K562 (cell line): ENCODE data around the gene WASL. TPM values are rescaled to one million over a fixed set of nuclear protein-coding genes. Genes with fewer than 3 reads are reported as not detected.

ENCODE experiments used
- BACH1 ChIP-seq: fragments of 200-800 bp; sonication (Bioruptor generic); IDR thresholded peaks from 2 replicates; pipeline ENCODE4 v1.6.1; 2016; ENCODE audit warnings: missing genetic modification characterization, missing compliant biosample characterization
- FOXA3 ChIP-seq, 2 experiments: fragments of 450-650 bp in 1 of 2; sonication (generic) in 1 of 2; formaldehyde crosslinking; IDR thresholded peaks in 1 of 2; conservative IDR thresholded peaks in 1 of 2; 2 replicates each; pipeline versions ENCODE4 v1.4.0 to v1.8.0; 2020 to 2022; ENCODE audit warnings: mild to moderate bottlenecking in 2 of 2, missing genetic modification reagents in 1 of 2
- HMG20B ChIP-seq: fragments of 250-450 bp; sonication (Bioruptor Pico); IDR thresholded peaks from 2 replicates; pipeline ENCODE4 v1.5.0; 2021; ENCODE audit warnings: mild to moderate bottlenecking
- KAT2B ChIP-seq: IDR thresholded peaks from one replicate; pipeline ENCODE4 v1.6.1; 2012; ENCODE audit warnings: low read depth, mild to moderate bottlenecking, control low read depth, inconsistent platforms, low read length, moderate library complexity
- MGA ChIP-seq: fragments of 450-650 bp; IDR thresholded peaks from 2 replicates; pipeline ENCODE4 v1.6.1; 2016; ENCODE audit warnings: mild to moderate bottlenecking, moderate library complexity
- NCOA1 ChIP-seq: fragments of 450-650 bp; IDR thresholded peaks from 2 replicates; pipeline ENCODE4 v1.6.1; 2016; ENCODE audit warnings: low read depth
- POLR2B ChIP-seq: fragments of 450-650 bp; IDR thresholded peaks from 2 replicates; pipeline ENCODE4 v1.6.1; 2018; ENCODE audit warnings: low read depth; ENCODE audit not compliant: partially characterized antibody
- TFAP4 ChIP-seq: sonication (generic); formaldehyde crosslinking; IDR thresholded peaks from 2 replicates; pipeline ENCODE4 v1.8.0; 2022; ENCODE audit warnings: missing genetic modification reagents, mild to moderate bottlenecking, moderate library complexity, borderline replicate concordance
- TRIM28 ChIP-seq: fragments of 450-650 bp; IDR thresholded peaks from 2 replicates; pipeline ENCODE4 v1.6.1; 2017
- VEZF1 ChIP-seq: fragments of 200-800 bp; sonication (Bioruptor generic); IDR thresholded peaks from 2 replicates; pipeline ENCODE4 v1.6.1; 2017; ENCODE audit warnings: missing genetic modification characterization, missing compliant biosample characterization
- ZFP30 ChIP-seq: fragments of 250-450 bp; sonication (Bioruptor Pico); IDR thresholded peaks from 2 replicates; pipeline ENCODE4 v1.8.0; 2022; ENCODE audit warnings: moderate library complexity, mild to moderate bottlenecking, inconsistent platforms, borderline replicate concordance
- ZNF12 ChIP-seq: sonication (generic); formaldehyde crosslinking; IDR thresholded peaks from 2 replicates; pipeline ENCODE4 v1.4.0; 2020; ENCODE audit warnings: mild to moderate bottlenecking, missing genetic modification reagents
- ZNF146 ChIP-seq: IDR thresholded peaks from one replicate; pipeline ENCODE4 v1.6.1; 2018; ENCODE audit warnings: missing compliant biosample characterization; ENCODE audit not compliant: unreplicated experiment
- ZNF384 ChIP-seq: IDR thresholded peaks from 2 replicates; pipeline ENCODE4 v1.6.1; 2012; ENCODE audit warnings: low read depth, low read length, improper control_type of control experiment
- polyA plus RNA-seq, 8 experiments: library from polyadenylated mRNA; depleted of rRNA in 4 of 8; stranded (reverse) in 5 of 8; unstranded in 3 of 8; fragments of >200 nt; fragmentation: Nextera tagmentation in 2 of 8; fragmentation: Illumina TruSeq in 1 of 8; extraction: Ambion mirVana in 2 of 8; extraction: Trizol in 1 of 8; gene quantifications; 2 replicates each; pipeline versions ENCODE4 v1.2.1 to v1.2.3, GENCODE V29; 2011 to 2014; ENCODE audit warnings: inconsistent platforms in 1 of 8, missing spikeins in 1 of 8
- total RNA-seq, 7 experiments: library from RNA; depleted of rRNA in 6 of 7; stranded (reverse); fragments of >200 nt in 6 of 7; fragmentation: Illumina TruSeq in 2 of 7; extraction: Trizol in 2 of 7; gene quantifications; 2 replicates each; pipeline versions ENCODE4 v1.2.1 to v1.2.3, GENCODE V29; 2011 to 2021; ENCODE audit warnings: low replicate concordance in 1 of 7

Gene WASL
- total and polyA plus RNA-seq, 9 of the 15 experiments (the other 6 are each of a cell fraction or from before 2014, with no cell fraction given): 3.2 to 13.9 (median 8.3) TPM

- TF ChIP-seq MGA (peak; percentile 21; the same call in 1 of the 2 replicates), ZNF146 (CRISPR knock-in tag) (peak; percentile 9), HMG20B (no peak), NCOA1 (no peak), ZNF384 (peak; percentile 66), TFAP4 (CRISPR knock-in tag) (no peak), KAT2B (no peak), BACH1 (tag) (0 out of 2 replicates have a peak, but pooled peaks have one; percentile 37), TRIM28 (no peak), ZFP30 (CRISPR knock-in tag) (no peak), ZNF12 (no peak), VEZF1 (CRISPR knock-in tag) (peak; percentile 48; the same call in 1 of the 2 replicates), POLR2B (no peak), FOXA3 (CRISPR knock-in tag; conservative IDR thresholded peaks at IDR 0.05 in 1 of 2, IDR thresholded peaks at IDR 0.05 in 1 of 2) (peak in 1 of 2 experiments; percentile 52; a peak in 1 of 4 replicates)
Observed at GRCh38 chr7:123787220-123788007, 38.6 kb upstream of the WASL start (continued).
